ENCODE data around the gene NALCN.

The NALCN gene

GRCh38 chr13:101190337-101190736, 226.0 kb downstream of the NALCN start:
- no peak for DNase-seq

- no peak for DNase-seq
These were observed 230.7 kb downstream of the NALCN start for GRCh38 chr13:101185606-101186005.

GRCh38 chr13:101181076-101181685, 235.1 kb downstream of the NALCN start:
- no peak for DNase-seq

GRCh38 chr13:101179021-101179420, 237.3 kb downstream of the NALCN start:
- DNase-seq = no peak

GRCh38 chr13:101178406-101178805, 237.9 kb downstream of the NALCN start:
- DNase-seq = no peak

GRCh38 chr13:101170306-101170705, 246.0 kb downstream of the NALCN start:
- DNase-seq = no peak

- DNase-seq = no peak
These were observed 259.0 kb downstream of the NALCN start for GRCh38 chr13:101157261-101157660.

- DNase-seq = no peak
These were observed 260.4 kb downstream of the NALCN start for GRCh38 chr13:101155920-101156319.

- no peak for DNase-seq
These were observed 264.1 kb downstream of the NALCN start for GRCh38 chr13:101152184-101152583.

- no peak for DNase-seq
These were observed 265.3 kb downstream of the NALCN start for GRCh38 chr13:101150998-101151397.

- DNase-seq = no peak
These were observed 266.4 kb downstream of the NALCN start for GRCh38 chr13:101149735-101150384.

GRCh38 chr13:101146101-101146898, 270.0 kb downstream of the NALCN start:
- DNase-seq = no peak

GRCh38 chr13:101144808-101145419, 271.4 kb downstream of the NALCN start:
- no peak for DNase-seq

- DNase-seq = no peak
These were observed 275.4 kb downstream of the NALCN start for GRCh38 chr13:101140936-101141335.

GRCh38 chr13:101140087-101140770, 276.1 kb downstream of the NALCN start:
- DNase-seq = no peak

GRCh38 chr13:101139081-101139480, 277.2 kb downstream of the NALCN start:
- DNase-seq = no peak

- peak; percentile 12 for DNase-seq
These were observed 288.5 kb downstream of the NALCN start for GRCh38 chr13:101127741-101128353.

- no peak for DNase-seq
These were observed 293.3 kb downstream of the NALCN start for GRCh38 chr13:101123028-101123427.

GRCh38 chr13:101121608-101122007, 294.7 kb downstream of the NALCN start:
- no peak for DNase-seq

- DNase-seq = no peak
These were observed 296.3 kb downstream of the NALCN start for GRCh38 chr13:101120007-101120406.

- DNase-seq = no peak
These were observed 299.5 kb downstream of the NALCN start for GRCh38 chr13:101116826-101117225.

- no peak for DNase-seq
These were observed 300.0 kb downstream of the NALCN start for GRCh38 chr13:101116341-101116740.

- DNase-seq = no peak
These were observed 300.5 kb downstream of the NALCN start for GRCh38 chr13:101115762-101116171.

All from NCI-H1048 (cell line).